Activated CD8-positive, alpha-beta memory T cell treated with anti-CD3 and anti-CD28 coated beads for 36 hours (primary cell): Measurements from ENCODE around the gene GPR180. TPM values are rescaled to one million over a fixed set of nuclear protein-coding genes. Genes with fewer than 3 reads are reported as not detected.
"Not testable (repeated sequence)": the region's sequence is repeated elsewhere in the genome, so short reads cannot be mapped to it uniquely, and the experiment has no call there.

Experiments used
- CTCF ChIA-PET: fragments of 350-600 bp; sonication (Branson Sonifier 250); formaldehyde crosslinking; loops from one replicate; lab custom pipeline; 2021; ENCODE audit warnings: antibody characterized with exemption; lab: Charles Lee
- POLR2A ChIA-PET: fragments of 350-600 bp; sonication (Branson Sonifier 250); formaldehyde crosslinking; loops from one replicate; lab custom pipeline; 2021; ENCODE audit warnings: antibody characterized with exemption; lab: Charles Lee
- total RNA-seq, 2 experiments: library from RNA; stranded (reverse); gene quantifications; one replicate each; pipeline ENCODE4 v1.2.3, GENCODE V29; 2021

GPR180 gene
- total RNA-seq, 2 experiments from 2014 or later: 8.7 to 9.1 TPM

DNA sequence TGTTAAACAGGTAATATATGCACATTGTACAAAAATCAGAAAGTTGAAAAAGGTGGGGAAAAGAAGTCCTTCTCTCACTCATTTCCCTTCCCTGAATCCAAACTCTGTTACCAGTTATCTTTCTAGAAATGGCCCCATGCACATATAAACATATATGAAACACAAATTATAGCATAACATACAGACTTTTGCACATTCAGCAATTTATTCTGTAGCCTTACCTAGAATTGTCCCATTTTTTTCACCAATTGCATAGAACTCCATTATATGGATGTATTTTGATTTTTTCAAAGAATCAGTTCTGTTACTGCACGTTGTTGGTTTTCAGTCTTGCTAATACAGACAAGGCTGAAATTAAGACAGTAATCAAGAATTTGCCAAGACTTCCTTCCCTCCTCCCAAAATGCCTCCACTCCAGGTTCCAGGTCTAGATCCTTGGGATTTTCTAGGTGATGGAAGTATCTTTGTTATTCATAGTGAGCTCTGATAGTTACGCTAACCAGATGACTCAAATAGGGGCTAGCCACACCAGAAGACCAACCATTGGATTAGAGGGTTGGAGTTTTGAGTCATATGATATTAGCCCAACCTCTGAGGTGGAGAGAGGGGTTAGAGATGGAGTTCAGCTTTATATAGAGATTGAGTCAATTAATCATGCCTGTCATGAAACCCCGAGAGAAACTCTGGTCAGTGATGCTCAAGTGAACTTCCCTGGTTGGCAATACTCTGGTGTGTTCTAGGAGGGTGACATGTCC lies 30.7 kb downstream of the GPR180 start:
- CTCF ChIA-PET: no interaction called here

GRCh38 chr13:94636096-94636495 lies 34.4 kb downstream of the GPR180 start:
- CTCF ChIA-PET, POLR2A ChIA-PET: not testable (repeated sequence)

More for the DNA sequence above, 30.7 kb downstream of the GPR180 start:
- POLR2A ChIA-PET: no interaction called here

- POLR2A ChIA-PET: no interaction called here
- CTCF ChIA-PET: no interaction called here
Measured at GRCh38 chr13:94636942-94637578, 35.4 kb downstream of the GPR180 start.

DNA sequence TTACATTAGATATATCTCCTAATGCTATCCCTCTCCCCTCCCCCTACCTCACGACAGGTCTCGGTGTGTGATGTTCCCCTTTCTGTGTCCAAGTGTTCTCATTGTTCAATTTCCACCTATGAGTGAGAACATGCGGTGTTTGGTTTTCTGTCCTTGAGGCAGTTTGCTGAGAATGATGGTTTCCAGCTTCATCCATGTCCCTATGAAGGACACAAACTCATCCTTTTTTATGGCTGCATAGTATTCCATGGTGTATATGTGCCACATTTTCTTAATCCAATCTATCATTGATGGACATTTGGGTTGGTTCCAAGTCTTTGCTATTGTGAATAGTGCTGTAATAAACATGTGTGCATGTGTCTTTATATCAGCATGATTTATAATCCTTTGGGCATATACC lies 36.0 kb downstream of the GPR180 start:
- CTCF ChIA-PET, POLR2A ChIA-PET: not testable (repeated sequence)

GRCh38 chr13:94640721-94641120 lies 39.1 kb downstream of the GPR180 start:
- CTCF ChIA-PET: no interaction called here
- POLR2A ChIA-PET: no interaction called here

DNA sequence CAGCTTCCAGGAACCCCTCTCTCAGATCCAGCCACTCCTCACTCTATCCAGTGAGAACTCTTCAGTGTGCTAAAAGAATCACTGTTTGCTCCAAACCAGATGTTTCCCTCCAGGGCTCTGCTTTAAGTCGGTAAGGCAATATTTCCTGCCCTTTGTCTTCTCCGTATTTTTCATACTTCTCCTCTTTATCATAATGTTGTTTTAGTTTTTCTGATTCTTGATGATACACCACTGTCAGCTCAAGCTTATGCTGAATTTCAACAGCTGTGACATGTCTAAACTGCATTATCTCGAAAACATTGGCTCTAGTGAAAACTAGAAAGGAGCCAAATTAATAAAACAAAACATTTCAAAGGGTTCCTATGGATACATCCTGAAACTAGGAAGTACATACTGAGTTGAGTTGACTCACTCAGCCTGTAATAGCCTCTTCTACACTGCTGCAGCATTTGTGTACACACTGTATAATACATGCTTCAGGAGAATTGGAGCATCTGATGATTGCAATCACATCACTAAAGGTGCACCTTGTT lies 39.8 kb downstream of the GPR180 start:
- ChIA-PET POLR2A (no interaction called here), CTCF (no interaction called here)

DNA sequence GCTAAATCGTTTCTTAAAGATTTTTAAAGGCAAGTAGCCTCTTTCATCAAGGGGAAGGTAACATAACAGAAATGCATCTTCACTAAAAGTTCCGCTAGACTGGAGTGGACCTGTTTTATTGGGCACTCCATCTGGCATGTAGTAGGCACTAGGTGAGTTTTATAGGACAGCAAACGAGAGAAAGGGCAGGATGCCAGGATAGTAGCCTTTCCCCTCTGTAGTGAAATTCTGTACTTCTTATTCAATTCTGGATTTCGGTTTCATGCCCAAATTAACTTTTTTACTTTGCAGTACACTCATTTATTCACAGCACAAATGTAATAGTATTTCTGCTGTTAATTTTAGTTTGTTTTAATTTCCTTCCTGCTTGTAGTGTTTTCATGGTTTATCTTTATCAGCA lies 45.2 kb downstream of the GPR180 start:
- POLR2A ChIA-PET: no interaction called here
- CTCF ChIA-PET: no interaction called here

DNA sequence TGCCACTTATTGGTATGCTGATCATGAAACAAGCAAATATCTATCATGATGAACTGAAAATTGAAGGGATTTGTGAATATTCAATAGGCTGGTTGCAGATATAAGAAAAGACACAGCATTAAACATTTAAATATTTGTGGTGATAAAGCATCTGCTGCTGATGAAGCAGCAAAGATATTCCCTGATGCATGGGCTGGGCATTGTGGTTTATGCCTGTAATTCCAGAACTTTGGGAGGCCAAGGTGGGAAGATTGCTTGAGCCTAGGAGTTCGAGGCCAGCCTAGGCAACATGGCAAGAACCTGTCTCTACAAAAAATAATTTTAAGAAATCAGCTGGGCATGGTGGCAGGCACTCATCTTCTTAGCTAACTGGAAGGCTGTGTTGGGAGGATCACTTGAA lies 54.5 kb downstream of the GPR180 start:
- ChIA-PET CTCF (no interaction called here), POLR2A (no interaction called here)

GRCh38 chr13:94656766-94657165 lies 55.1 kb downstream of the GPR180 start:
- ChIA-PET POLR2A (interaction anchor here (0.6 kb wide), 1 partner anchor 724 kb away, joined by 4 read pairs; no protein-coding TSS in a partner anchor), CTCF (no interaction called here)

- CTCF ChIA-PET: no interaction called here
- POLR2A ChIA-PET: interaction anchor here (0.6 kb wide), 1 partner anchor 724 kb away, joined by 4 read pairs; no protein-coding TSS in a partner anchor
Measured at GRCh38 chr13:94657167-94657566, 55.5 kb downstream of the GPR180 start.

DNA sequence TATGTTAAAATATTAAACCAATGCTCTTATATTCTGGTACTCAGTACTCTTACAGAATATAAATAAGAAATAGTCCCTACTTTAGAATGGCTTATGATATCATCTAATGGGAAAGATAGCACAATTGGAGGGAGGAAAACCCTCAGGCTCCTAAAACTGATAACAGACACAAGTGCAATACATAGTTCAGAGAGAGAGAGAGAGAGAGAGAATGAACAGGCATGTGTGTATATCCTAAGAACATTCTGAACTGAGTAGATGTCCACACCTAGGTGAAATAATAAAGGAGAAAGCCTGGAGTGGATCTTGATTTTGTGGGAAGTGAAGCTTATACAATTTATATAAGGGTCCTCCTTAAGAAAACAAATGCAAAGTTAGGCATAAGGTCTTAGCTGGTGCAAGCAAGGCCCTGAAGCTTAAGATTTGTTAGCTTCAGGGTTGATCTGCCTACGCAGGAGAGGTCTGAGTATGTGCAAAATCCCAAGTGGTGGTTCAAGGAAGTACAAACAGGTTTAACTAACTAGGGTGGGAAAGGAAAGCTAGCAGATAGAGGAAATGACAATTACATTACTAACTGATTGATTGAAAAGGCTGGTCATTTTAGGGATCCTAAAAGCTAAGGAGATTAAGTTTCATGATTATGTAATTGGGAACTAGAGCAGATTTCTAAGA lies 57.4 kb downstream of the GPR180 start:
- POLR2A ChIA-PET: no interaction called here
- CTCF ChIA-PET: interaction anchor here (0.6 to 1.1 kb wide), 2 partner anchors 102 to 223 kb away, joined by 3 read pairs; no protein-coding TSS in a partner anchor

GRCh38 chr13:94659598-94659946 lies 57.9 kb downstream of the GPR180 start:
- ChIA-PET CTCF (interaction anchor here (0.6 to 1.1 kb wide), 2 partner anchors 102 to 224 kb away, joined by 3 read pairs; no protein-coding TSS in a partner anchor), POLR2A (no interaction called here)

DNA sequence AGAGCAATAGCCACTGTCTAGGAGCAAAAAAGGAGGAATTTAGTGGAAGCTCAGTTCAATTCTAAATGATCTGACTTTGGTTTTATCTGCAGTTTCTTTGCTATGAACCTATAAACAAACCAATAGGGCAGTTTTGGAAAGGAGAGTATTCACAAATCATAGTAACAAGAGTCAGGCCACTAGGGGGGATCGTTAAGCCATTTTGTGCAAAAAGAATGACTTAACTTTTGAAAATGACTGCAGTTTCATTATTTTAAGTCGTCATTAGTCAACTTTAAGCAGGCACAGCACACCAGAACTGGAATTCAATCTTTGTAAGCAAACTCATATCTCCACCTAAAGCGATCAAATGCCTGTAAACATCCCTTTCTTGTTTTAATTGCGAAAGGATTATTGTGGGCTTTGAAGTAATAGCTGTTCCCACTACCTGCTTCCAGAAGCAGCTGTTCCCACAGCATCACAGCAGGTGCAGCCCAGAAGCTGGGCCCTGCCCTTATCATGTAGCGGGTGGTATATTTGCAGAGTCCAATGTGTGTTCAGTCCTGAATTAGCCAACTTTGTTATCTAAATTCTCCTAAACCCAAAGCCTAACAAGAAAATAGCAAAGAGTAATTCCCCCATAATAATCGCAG lies 59.2 kb downstream of the GPR180 start:
- ChIA-PET POLR2A (no interaction called here), CTCF (interaction anchor here (1.2 kb wide), 1 partner anchor 529 kb away, joined by 4 read pairs; no protein-coding TSS in a partner anchor)

DNA sequence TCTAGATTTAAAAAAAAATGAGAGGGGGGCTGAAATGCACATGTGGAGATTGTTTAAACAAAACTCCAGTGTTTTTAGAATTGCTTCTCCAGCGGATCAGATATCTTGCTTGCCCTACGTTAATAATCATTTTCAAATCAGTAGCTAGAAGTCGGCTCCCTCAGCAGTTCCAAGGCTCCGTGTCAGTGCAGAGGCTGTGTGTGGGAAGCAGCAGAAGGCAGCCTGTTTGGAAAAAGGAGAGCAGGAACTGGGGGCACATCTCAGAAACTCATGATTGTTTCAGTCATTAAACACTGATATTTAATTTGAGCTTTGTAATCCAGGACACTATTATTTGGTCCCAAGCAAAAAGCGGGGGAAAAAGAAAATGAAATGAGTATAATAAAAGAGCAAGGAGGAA lies 59.7 kb downstream of the GPR180 start:
- CTCF ChIA-PET: interaction anchor here (1.2 kb wide), 1 partner anchor 528 kb away, joined by 4 read pairs; no protein-coding TSS in a partner anchor
- POLR2A ChIA-PET: no interaction called here

DNA sequence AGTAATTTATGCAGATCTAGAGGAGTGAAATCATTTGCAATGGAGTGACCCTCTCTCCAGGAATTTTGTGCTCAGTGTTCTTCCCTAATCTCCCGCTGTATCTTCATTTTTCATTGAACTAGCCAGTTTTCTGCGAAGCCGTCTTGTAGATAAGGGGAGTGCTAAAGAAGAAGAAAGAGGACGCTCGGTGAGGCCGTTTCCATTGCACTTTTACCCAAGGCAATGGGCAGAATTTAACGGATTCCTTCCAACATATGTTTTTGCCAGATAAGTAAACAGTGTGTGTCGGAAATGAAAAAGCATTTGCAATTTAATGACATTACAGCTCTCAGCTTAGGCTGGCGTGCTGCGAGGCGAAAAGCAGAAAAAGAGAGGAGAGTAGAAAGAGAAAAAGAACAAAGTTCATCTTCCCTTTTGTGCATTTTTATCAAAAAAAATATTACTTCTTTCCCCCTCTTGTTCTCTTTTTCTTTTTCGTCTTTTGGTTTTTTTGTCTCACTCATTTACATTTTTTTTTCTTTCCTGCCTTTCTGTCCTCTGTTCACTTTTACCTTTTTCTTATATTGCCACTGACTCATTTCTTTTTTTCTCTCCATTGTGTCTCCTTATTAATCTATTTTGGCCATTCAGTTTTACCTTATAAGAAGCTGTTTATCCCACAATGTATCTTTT lies 60.8 kb downstream of the GPR180 start:
- ChIA-PET CTCF (interaction anchor here (1.2 kb wide), 1 partner anchor 527 kb away, joined by 4 read pairs; no protein-coding TSS in a partner anchor), POLR2A (no interaction called here)

DNA sequence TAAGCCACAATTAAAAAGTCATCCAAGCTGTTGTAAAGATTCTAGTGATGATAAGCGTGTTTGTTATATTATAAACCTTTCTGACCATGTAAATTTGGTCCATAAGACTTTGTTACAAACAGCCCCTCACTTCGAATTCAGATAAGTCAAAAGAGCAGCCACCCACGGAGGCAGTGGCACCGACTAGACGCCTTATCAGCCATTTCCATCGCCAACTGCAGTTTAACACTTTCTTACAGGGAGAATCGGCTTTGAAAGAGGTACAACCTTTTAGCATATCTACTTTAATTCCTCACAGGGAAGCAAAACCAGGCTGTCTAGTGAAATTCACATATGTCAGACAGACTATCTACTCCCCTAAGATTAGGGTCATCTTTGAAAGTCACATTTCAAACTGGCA lies 63.2 kb downstream of the GPR180 start:
- POLR2A ChIA-PET: no interaction called here

GRCh38 chr13:94666065-94666464 lies 64.4 kb downstream of the GPR180 start:
- ChIA-PET POLR2A (no interaction called here), CTCF (no interaction called here)

More for the DNA sequence above, 63.2 kb downstream of the GPR180 start:
- CTCF ChIA-PET: no interaction called here

DNA sequence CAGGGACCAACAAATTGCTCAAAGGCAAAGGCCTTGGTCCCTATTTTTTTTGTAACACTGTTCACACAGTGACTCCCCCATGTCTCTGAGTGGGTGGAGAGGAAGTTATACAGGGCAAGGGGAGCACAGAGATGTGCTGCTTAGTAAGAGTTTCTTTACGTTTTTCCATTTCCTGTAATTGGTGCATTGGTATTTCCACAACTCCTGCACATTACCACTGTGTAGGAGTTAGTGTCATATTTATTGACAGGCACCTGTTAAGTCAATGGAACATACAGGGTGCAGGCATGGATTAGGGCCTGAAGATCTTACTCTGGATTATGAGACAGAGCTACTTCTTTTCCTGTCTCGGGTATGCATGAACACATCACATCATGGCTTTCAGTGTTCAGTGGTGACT lies 65.5 kb downstream of the GPR180 start:
- CTCF ChIA-PET: no interaction called here
- POLR2A ChIA-PET: no interaction called here

GRCh38 chr13:94672400-94672799 lies 70.7 kb downstream of the GPR180 start:
- CTCF ChIA-PET: interaction anchor here (0.7 kb wide), 1 partner anchor 405 kb away, joined by 3 read pairs; no protein-coding TSS in a partner anchor
- POLR2A ChIA-PET: no interaction called here
